H1 (cell line): ENCODE measurements around the gene ANAPC15. TPM values are rescaled to one million over a fixed set of nuclear protein-coding genes. Genes with fewer than 3 reads are reported as not detected.

Source experiments
- BACH1 ChIP-seq: IDR thresholded peaks from 2 replicates; pipeline ENCODE4 v1.6.1; 2012; ENCODE audit warnings: low read length, improper control_type of control experiment
- HDAC6 ChIP-seq: IDR thresholded peaks from one replicate; pipeline ENCODE4 v1.7.1; 2012; ENCODE audit warnings: low read depth, mild to moderate bottlenecking, inconsistent platforms, low read length, moderate library complexity
- NANOG ChIP-seq: IDR thresholded peaks from 2 replicates; pipeline ENCODE4 v1.6.1; 2011; ENCODE audit warnings: low read length, low read depth, mild to moderate bottlenecking, inconsistent platforms; ENCODE audit not compliant: insufficient read depth, poor library complexity, severe bottlenecking
- POLR2A ChIP-seq, 2 experiments: IDR thresholded peaks; 1 replicate in 1 of 2; 2 replicates in 1 of 2; pipeline ENCODE4 v1.6.1; 2011; ENCODE audit warnings: low read depth in 2 of 2, low read length in 2 of 2, mild to moderate bottlenecking in 2 of 2; ENCODE audit errors: control extremely low read depth in 1 of 2
- POLR2AphosphoS5 ChIP-seq: IDR thresholded peaks from 2 replicates; pipeline ENCODE4 v1.6.1; 2011; ENCODE audit warnings: low read depth, low read length
- SIX5 ChIP-seq: IDR thresholded peaks from 2 replicates; pipeline ENCODE4 v1.6.1; 2011; ENCODE audit warnings: mild to moderate bottlenecking, low read depth, low read length
- SRF ChIP-seq: IDR thresholded peaks from 2 replicates; pipeline ENCODE4 v1.6.1; 2011; ENCODE audit warnings: mild to moderate bottlenecking, low read depth, low read length, moderate library complexity
- TAF7 ChIP-seq: optimal IDR thresholded peaks from 2 replicates; pipeline ENCODE3; 2011; ENCODE audit warnings: low read depth, mild to moderate bottlenecking, inconsistent platforms, low read length, moderate library complexity, borderline replicate concordance
- TCF12 ChIP-seq: IDR thresholded peaks from 2 replicates; pipeline ENCODE4 v1.6.1; 2011; ENCODE audit warnings: low read depth, mild to moderate bottlenecking, low read length
- polyA plus RNA-seq, 7 experiments: library from polyadenylated mRNA; depleted of rRNA in 3 of 7; stranded (reverse) in 5 of 7; unstranded in 2 of 7; fragments of >200 nt in 5 of 7; fragments of 200-250 nt in 2 of 7; gene quantifications; 1 replicate in 5 of 7; 2 replicates in 1 of 7; 4 replicates in 1 of 7; pipeline versions ENCODE4 v1.2.1 to v1.2.3, GENCODE V29; 2011 to 2013; ENCODE audit warnings: missing spikeins in 2 of 7, mixed read lengths in 2 of 7
- total RNA-seq: library from RNA; stranded (reverse); fragmentation: NEBNext Ultra II Directional; extraction: Animal tissue kit (Norgen Biotek cat#: 25700); gene quantifications from 2 replicates; pipeline ENCODE4 v1.2.1, GENCODE V29; 2021

The ANAPC15 gene
- total and polyA plus RNA-seq, 2 of the 8 experiments (the other 6 are each of a cell fraction or from before 2014, with no cell fraction given) = 66.2 to 74.9 TPM

GRCh38 chr11:72136684-72137262 lies 24.3 kb upstream of the ANAPC15 start (continued):
- no peak for TF ChIP-seq TAF7
- no peak for TF ChIP-seq SRF
- TF ChIP-seq SIX5 = no peak
- TF ChIP-seq BACH1 = no peak
- no peak for TF ChIP-seq HDAC6
- no peak for TF ChIP-seq NANOG
- no peak for TF ChIP-seq POLR2A (IDR thresholded peaks at IDR 0.05; ENCODE audit: control extremely low read depth in 1 of 2, low read depth in 2 of 2, low read length in 2 of 2)
- TF ChIP-seq TCF12 = no peak
- TF ChIP-seq POLR2AphosphoS5 = no peak
